BJ (cell line): ENCODE measurements around the gene SIPA1L3. TPM values are rescaled to one million over a fixed set of nuclear protein-coding genes. Genes with fewer than 3 reads are reported as not detected.
"Not testable (repeated sequence)": the region's sequence is repeated elsewhere in the genome, so short reads cannot be mapped to it uniquely, and the experiment has no call there.

ENCODE experiments used
- CTCF ChIA-PET: fragments of 350-600 bp; formaldehyde crosslinking; extraction: SDS; loops from one replicate; lab custom pipeline; 2021; ENCODE audit warnings: antibody characterized with exemption, inconsistent platforms; lab: Yijun Ruan, JAX
- POLR2A ChIA-PET: fragments of 300-600 bp; sonication (Branson Sonifier 250); formaldehyde crosslinking; extraction: SDS; loops from one replicate; lab custom pipeline; 2021; ENCODE audit warnings: antibody characterized with exemption; lab: Charles Lee
- DNase-seq: peaks from one replicate; pipeline ENCODE4 v3.0.0-alpha.2; 2011; ENCODE audit warnings: low read depth
- H3K27me3 ChIP-seq: 2 replicates; pipeline ENCODE4 v1.6.0; 2011; ENCODE audit warnings: low read length; ENCODE audit not compliant: control insufficient read depth, insufficient read depth
- H3K36me3 ChIP-seq: 2 replicates; pipeline ENCODE4 v1.5.1; 2011; ENCODE audit warnings: low read length; ENCODE audit not compliant: control insufficient read depth, insufficient read depth
- H3K4me3 ChIP-seq: 2 replicates; pipeline ENCODE4 v1.5.1; 2011; ENCODE audit warnings: low read depth, mild to moderate bottlenecking, control low read depth, low read length
- polyA plus RNA-seq: library from polyadenylated mRNA; depleted of rRNA; stranded (reverse); fragments of >200 nt; gene quantifications from 2 replicates; pipeline ENCODE4 v1.2.3, GENCODE V29; 2011
- TF ChIP-seq, protein P1 (sequence below): IDR thresholded peaks from 2 replicates; pipeline ENCODE4 v1.5.1; 2011; ENCODE audit warnings: low read depth, mild to moderate bottlenecking, control low read depth, inconsistent platforms, low read length, moderate library complexity; ENCODE audit not compliant: insufficient read depth

Gene SIPA1L3
- polyA plus RNA-seq, 1 experiment, result 4.5 TPM

DNA sequence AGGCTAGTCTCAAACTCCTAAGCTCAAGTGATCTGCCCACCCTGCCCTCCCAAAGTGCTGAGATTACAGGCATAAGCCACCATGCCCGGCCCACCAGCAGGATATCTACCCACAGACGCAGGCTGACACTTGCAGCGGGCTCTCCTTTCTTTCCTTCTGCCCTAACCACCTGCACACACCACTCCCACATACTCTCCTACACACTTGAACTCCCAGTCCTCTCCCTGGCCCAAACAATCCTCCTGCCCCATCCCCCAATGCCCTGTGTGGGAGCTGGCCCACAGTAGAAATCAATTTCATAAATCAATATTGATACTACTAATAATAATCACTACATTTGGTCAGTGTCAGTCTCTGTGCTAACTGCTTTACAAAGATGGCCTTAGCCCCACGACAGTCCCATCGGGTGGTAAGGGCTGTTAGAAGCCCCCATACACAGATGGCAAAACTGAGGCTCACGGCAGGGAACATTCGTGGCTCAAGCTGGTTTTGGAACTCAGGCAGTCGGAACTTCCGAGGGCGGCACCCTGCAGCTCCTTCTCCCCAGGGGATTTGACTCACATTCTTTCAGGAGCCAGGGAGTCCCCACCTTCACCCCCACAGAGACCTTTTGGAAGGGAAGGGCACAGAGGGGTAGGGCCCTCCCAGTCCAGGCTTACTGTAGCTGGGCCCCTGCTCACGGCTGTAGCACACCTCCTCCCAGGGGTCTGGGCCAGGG lies 320.4 kb downstream of the SIPA1L3 start:
- no peak overlapping the region for H3K4me3 ChIP-seq
- TF ChIP-seq, protein P1, sequence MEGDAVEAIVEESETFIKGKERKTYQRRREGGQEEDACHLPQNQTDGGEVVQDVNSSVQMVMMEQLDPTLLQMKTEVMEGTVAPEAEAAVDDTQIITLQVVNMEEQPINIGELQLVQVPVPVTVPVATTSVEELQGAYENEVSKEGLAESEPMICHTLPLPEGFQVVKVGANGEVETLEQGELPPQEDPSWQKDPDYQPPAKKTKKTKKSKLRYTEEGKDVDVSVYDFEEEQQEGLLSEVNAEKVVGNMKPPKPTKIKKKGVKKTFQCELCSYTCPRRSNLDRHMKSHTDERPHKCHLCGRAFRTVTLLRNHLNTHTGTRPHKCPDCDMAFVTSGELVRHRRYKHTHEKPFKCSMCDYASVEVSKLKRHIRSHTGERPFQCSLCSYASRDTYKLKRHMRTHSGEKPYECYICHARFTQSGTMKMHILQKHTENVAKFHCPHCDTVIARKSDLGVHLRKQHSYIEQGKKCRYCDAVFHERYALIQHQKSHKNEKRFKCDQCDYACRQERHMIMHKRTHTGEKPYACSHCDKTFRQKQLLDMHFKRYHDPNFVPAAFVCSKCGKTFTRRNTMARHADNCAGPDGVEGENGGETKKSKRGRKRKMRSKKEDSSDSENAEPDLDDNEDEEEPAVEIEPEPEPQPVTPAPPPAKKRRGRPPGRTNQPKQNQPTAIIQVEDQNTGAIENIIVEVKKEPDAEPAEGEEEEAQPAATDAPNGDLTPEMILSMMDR, result no peak
- no peaks in the 10 kb centered on the region for H3K27me3 ChIP-seq
- DNase-seq, result no peak
- ChIA-PET POLR2A (no interaction called here), CTCF (interaction anchor here (0.6 to 2.4 kb wide), 5 partner anchors 11 to 325 kb away, joined by 3 to 8 read pairs (median 4); no protein-coding TSS in a partner anchor)
- no peaks in the 10 kb centered on the region for H3K36me3 ChIP-seq

DNA sequence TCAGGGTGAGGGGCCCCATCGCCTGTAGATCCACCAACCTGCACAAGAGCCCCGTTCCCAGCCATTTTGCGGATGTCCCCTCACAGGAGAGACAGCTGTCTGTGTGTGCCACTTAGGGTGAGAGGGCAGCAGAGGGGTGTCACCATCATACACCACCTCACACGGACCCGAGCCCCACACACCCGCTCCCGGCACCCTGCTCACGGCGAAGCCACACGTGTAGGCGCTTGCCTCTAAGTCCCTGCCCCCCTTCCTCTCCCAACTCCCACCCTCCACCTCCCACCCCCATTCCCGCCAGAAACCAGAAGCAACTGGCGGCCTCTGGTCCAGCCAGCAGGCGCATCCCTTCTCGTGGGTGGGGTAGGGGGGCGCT lies 321.0 kb downstream of the SIPA1L3 start:
- TF ChIP-seq, protein P1, result no peak
- no peak overlapping the region; the same call in 1 of the 2 replicates for H3K4me3 ChIP-seq
- no peaks in the 10 kb centered on the region for H3K27me3 ChIP-seq
- ChIA-PET CTCF (interaction anchor here (1.1 to 1.7 kb wide), 3 partner anchors 11 to 325 kb away, joined by 3 to 8 read pairs (median 4); no protein-coding TSS in a partner anchor), POLR2A (no interaction called here)
- no peaks in the 10 kb centered on the region for H3K36me3 ChIP-seq
- no peak for DNase-seq

DNA sequence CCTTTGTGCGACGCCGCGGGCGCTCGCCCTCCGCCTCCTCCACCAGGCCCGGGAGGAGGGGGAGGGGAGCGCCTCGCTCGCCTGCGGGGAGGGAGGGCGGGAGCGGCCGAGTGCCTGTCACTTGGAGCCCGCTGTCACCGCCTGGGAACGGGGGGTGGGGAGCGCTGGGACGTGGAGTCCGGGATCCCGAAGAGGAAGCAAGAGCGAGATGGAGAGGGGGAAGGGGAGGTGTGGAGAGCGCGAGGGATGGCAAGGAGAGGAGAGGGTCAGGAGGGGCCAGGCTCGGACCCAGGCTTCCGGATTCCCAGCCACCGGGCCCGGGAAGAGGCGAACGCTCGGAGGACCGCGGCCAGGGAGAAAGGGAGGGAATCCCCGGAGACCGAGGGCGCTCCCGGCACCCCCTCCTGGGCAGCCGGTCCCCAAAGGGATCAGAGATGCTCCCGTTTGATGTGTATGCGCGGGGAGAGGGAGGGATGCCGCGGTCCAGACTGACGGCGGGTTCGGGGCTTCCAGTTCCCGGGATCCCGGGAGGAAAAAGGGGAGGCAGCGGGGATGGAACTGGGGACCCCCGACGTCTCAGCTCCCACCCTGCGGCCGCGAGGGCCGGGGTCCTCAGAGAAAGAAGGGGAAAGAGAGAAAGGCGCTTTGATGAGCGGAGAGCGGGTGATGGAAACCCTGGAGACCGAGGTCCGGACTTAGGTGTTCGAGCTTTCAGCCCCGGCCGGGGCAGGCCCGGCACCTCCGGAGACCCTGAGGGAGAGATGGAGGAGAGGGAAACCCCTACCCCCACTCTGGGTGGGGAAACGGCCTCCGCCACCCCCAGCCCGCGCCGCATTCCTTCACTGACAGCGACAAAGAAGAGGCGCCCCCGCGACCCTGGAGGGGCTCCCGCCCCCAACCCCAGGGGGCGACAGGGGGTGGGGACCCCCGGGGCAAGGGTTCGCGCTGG lies 321.8 kb downstream of the SIPA1L3 start:
- TF ChIP-seq, protein P1, result no peak
- H3K36me3 ChIP-seq, result no peaks in the 10 kb centered on the region
- CTCF ChIA-PET, result interaction anchor here (0.7 to 1.4 kb wide), 2 partner anchors 12 to 107 kb away, joined by 3 read pairs; partner anchors contain the start of gene CATSPERG
- no peak for DNase-seq
- H3K27me3 ChIP-seq, result no peaks in the 10 kb centered on the region
- peak overlapping the region; percentile 45 for H3K4me3 ChIP-seq
- POLR2A ChIA-PET, result no interaction called here

DNA sequence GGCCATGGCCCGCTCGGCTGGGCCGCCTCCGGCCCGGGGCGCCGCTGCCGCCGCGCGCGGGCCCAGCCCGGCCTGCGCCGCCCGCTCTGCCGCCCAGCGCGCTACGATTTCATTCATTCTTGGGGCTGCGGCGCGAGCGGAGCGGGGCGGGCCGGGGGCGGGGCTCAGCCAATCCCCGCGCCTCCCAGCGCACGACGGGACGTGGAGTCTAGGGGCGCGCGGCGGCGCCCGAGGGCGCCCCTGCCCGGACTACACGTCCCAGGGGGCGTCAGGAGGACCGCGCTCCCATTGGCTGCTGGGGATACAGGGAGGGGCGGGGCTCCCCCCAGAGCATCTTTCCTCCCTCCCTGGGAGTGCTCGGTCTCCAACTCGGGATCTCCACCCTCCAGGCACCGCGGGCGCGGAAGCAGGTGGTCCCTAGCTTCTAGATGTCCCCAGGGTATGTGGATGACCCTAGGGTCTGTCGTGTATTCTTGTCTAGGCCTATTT lies 322.6 kb downstream of the SIPA1L3 start:
- POLR2A ChIA-PET, result no interaction called here
- Histone ChIP-seq H3K36me3 (no peaks in the 10 kb centered on the region), H3K4me3 (peak overlapping the region; percentile 45), H3K27me3 (no peaks in the 10 kb centered on the region)
- TF ChIP-seq, protein P1, result no peak
- DNase-seq, result peak; percentile 54
- CTCF ChIA-PET, result interaction anchor here (1.6 kb wide), 1 partner anchor 327 kb away, joined by 11 read pairs; no protein-coding TSS in a partner anchor

DNA sequence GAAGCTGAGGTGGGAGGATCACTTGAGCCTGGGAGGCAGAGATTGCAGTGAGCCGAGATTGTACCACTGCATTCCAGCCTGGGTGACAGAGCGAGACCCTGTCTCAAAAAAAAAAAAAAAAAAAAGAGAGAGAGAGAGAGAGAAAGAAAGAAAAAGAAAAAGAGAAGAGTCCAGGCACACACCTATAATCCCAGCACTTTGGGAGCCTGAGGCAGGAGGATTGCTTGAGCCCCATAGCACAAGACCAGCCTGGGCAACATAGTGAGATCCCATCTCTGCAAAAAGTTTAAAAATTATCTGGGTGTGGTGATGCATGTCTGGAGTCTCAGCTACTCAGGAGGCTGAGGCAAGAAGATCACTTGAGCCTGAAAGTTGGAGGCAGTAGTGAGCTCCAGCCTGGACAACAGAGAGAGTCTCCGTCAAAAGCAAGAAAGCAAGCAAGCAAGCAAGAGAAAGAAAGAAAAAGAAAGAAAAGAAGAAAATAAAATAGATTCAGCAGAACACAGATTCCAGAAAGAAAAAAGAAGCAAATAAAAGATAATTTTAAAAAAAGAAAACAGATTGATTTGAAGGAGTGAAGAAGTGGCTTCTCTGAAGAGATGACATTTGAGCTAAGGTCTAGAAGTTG lies 323.6 kb downstream of the SIPA1L3 start:
- DNase-seq, POLR2A ChIA-PET, H3K36me3 ChIP-seq, H3K4me3 ChIP-seq, H3K27me3 ChIP-seq: not testable (repeated sequence)
- CTCF ChIA-PET, result interaction anchor here (0.8 to 1.6 kb wide), 2 partner anchors 92 to 328 kb away, joined by 3 to 11 read pairs; no protein-coding TSS in a partner anchor
